ENCODE results near the gene CNTFR.

GRCh38 chr9:34502891-34503290, 86.6 kb downstream of the CNTFR start:
- no peak for TF ChIP-seq CTCF (IDR thresholded peaks at IDR 0.05)
- no peak for TF ChIP-seq POLR2A (IDR thresholded peaks at IDR 0.05)
